GM21381 (cell line): ENCODE results near the gene TJAP1.
"Not testable (repeated sequence)": the region's sequence is repeated elsewhere in the genome, so short reads cannot be mapped to it uniquely, and the experiment has no call there.

Experiments used
- ATAC-seq: cut with Tn5 transposase; IDR thresholded peaks from one replicate; pipeline ENCODE4 v1.9.1; 2021; ENCODE audit warnings: mild to moderate bottlenecking, moderate library complexity; ENCODE audit not compliant: unreplicated experiment

Gene TJAP1

GRCh38 chr6:43523284-43523683 is 45.9 kb downstream of the TJAP1 start:
- ATAC-seq: no peak

GRCh38 chr6:43524483-43524961 is 47.2 kb downstream of the TJAP1 start:
- no peak for ATAC-seq

- no peak for ATAC-seq
Observed at GRCh38 chr6:43532201-43532600, 54.8 kb downstream of the TJAP1 start.

GRCh38 chr6:43538986-43539385 is 61.6 kb downstream of the TJAP1 start:
- not testable (repeated sequence) for ATAC-seq

- ATAC-seq: not testable (repeated sequence)
Observed at GRCh38 chr6:43539409-43539808, 62.0 kb downstream of the TJAP1 start.

GRCh38 chr6:43540507-43540906 is 63.1 kb downstream of the TJAP1 start:
- ATAC-seq: no peak

- ATAC-seq: no peak
Observed at GRCh38 chr6:43541774-43542471, 64.6 kb downstream of the TJAP1 start.

GRCh38 chr6:43544461-43544860 is 67.1 kb downstream of the TJAP1 start:
- no peak for ATAC-seq

- no peak for ATAC-seq
Observed at GRCh38 chr6:43547222-43547621, 69.9 kb downstream of the TJAP1 start.
